RWPE2 (cell line): Measurements from ENCODE around the gene SPATA17.

ENCODE experiments used
- ATAC-seq: fragments of 200-7000 bp; cut with Tn5 transposase; 3 replicates; pipeline ENCODE4 v1.9.1; 2021; ENCODE audit warnings: low read depth
- DNase-seq: peaks from one replicate; pipeline ENCODE4 v3.0.0-alpha.2; 2020; ENCODE audit warnings: low spot score
- H3K27ac ChIP-seq: fragments of 450-650 bp; 2 replicates; pipeline ENCODE4 v1.5.1; 2017; ENCODE audit warnings: mild to moderate bottlenecking; ENCODE audit not compliant: poor library complexity, severe bottlenecking
- H3K27me3 ChIP-seq: fragments of 250-450 bp; sonication (Bioruptor Pico); 2 replicates; pipeline ENCODE4 v1.5.1; 2021; ENCODE audit warnings: mild to moderate bottlenecking, moderate library complexity; ENCODE audit not compliant: insufficient read depth, poor library complexity, severe bottlenecking
- H3K36me3 ChIP-seq: fragments of 250-450 bp; sonication (Bioruptor Pico); 2 replicates; pipeline ENCODE4 v1.5.1; 2020; ENCODE audit warnings: low read depth, mild to moderate bottlenecking, moderate library complexity
- H3K4me1 ChIP-seq: fragments of 250-450 bp; sonication (Bioruptor Pico); 2 replicates; pipeline ENCODE4 v1.5.1; 2021; ENCODE audit warnings: mild to moderate bottlenecking, moderate library complexity; ENCODE audit not compliant: insufficient read depth, poor library complexity, severe bottlenecking
- H3K4me3 ChIP-seq: fragments of 250-450 bp; sonication (Bioruptor Pico); 2 replicates; pipeline ENCODE4 v1.5.1; 2021; ENCODE audit warnings: mild to moderate bottlenecking, moderate library complexity; ENCODE audit not compliant: severe bottlenecking
- H3K9me3 ChIP-seq: fragments of 250-450 bp; sonication (Bioruptor Pico); 2 replicates; pipeline ENCODE4 v1.5.1; 2021; ENCODE audit warnings: mild to moderate bottlenecking, moderate library complexity; ENCODE audit not compliant: severe bottlenecking
- TF ChIP-seq, protein P1 (sequence below): fragments of 450-650 bp; IDR thresholded peaks from one replicate; pipeline ENCODE4 v1.5.1; 2017; ENCODE audit warnings: mild to moderate bottlenecking, moderate library complexity; ENCODE audit not compliant: poor library complexity, severe bottlenecking

Gene SPATA17

DNA sequence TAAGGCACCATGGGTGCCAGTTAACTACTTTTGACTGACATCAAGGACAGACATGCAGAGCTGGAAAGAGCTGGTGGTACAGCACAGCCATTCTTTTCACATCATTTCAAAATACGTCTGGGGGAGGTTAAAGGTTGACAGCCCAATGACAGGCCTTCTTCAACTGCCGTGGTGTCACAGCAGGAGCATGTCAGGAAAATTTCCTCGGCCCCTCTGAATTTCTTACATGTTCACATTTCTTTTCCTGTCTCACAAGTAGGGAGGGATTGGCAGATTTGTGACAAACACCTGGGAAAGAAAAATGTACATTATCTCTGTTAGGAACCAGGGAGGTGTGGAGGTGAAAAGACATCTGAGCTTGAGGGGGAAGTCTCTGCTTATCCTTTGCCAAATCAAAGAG, 279.1 kb downstream of the SPATA17 start:
- H3K4me1 ChIP-seq = no peaks in the 10 kb centered on the region

DNA sequence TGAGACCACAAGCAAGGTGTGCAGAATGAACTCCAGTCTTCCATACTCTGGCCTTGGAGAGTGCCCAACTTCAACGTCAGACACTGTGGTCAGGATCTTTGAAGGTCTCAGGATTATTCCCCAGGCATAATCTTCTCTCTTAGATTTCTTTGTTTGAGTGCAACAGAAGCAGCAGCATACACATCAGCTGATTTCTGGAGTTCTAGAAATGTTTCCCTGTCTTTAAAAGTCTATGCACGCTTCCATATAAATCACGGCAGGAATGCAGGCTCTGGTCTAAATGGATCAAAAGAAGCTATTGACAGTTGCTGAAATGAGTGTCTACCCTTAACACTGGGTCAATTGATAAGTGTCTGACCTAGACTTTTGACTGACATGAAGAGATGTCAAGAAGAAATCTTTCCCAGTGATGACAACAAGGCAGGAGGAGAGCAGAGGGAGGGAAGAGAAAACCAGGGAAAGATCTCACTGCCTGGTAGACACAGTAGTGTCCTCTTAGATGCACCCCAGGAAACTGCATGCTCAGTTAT, 279.7 kb downstream of the SPATA17 start:
- TF ChIP-seq, protein P1, sequence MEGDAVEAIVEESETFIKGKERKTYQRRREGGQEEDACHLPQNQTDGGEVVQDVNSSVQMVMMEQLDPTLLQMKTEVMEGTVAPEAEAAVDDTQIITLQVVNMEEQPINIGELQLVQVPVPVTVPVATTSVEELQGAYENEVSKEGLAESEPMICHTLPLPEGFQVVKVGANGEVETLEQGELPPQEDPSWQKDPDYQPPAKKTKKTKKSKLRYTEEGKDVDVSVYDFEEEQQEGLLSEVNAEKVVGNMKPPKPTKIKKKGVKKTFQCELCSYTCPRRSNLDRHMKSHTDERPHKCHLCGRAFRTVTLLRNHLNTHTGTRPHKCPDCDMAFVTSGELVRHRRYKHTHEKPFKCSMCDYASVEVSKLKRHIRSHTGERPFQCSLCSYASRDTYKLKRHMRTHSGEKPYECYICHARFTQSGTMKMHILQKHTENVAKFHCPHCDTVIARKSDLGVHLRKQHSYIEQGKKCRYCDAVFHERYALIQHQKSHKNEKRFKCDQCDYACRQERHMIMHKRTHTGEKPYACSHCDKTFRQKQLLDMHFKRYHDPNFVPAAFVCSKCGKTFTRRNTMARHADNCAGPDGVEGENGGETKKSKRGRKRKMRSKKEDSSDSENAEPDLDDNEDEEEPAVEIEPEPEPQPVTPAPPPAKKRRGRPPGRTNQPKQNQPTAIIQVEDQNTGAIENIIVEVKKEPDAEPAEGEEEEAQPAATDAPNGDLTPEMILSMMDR = no peak
- DNase-seq (no peak), ATAC-seq (no peak)
- Histone ChIP-seq H3K27me3 (no peaks in the 10 kb centered on the region), H3K4me3 (no peak overlapping the region), H3K9me3 (no peaks in the 10 kb centered on the region), H3K36me3 (no peaks in the 10 kb centered on the region), H3K27ac (no peak overlapping the region), H3K4me1 (no peaks in the 10 kb centered on the region)

More for the DNA sequence above, 279.1 kb downstream of the SPATA17 start:
- no peaks in the 10 kb centered on the region for H3K36me3 ChIP-seq
- H3K4me3 ChIP-seq = no peak overlapping the region
- TF ChIP-seq, protein P1 = no peak
- H3K9me3 ChIP-seq = no peaks in the 10 kb centered on the region
- ATAC-seq (no peak), DNase-seq (no peak)
- H3K27ac ChIP-seq = no peak overlapping the region
- no peaks in the 10 kb centered on the region for H3K27me3 ChIP-seq

DNA sequence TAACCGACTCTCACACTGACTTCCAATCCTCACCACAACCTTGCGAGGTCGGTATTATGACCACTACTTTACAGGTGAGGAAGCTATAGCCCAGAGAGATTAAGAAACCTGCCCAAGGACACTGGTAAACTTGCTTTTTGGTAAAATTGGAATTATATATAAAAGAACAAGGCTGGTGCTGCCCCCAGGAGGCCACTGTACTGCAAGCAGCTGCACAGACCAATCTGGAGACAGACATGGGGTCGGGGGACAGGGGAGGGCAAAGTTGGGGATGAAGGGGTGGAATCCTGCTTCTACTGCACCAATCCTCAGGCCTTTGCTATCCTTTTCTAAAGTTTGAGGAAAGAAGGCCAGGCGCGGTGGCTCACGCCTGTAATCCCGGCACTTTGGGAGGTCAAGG, 280.8 kb downstream of the SPATA17 start:
- no peaks in the 10 kb centered on the region for H3K27me3 ChIP-seq
- no peak for ATAC-seq
- H3K27ac ChIP-seq = no peak overlapping the region
- no peaks in the 10 kb centered on the region for H3K36me3 ChIP-seq
- no peak overlapping the region for H3K4me3 ChIP-seq
- TF ChIP-seq, protein P1 = no peak
- no peaks in the 10 kb centered on the region for H3K4me1 ChIP-seq
- DNase-seq = no peak
- H3K9me3 ChIP-seq = no peaks in the 10 kb centered on the region

DNA sequence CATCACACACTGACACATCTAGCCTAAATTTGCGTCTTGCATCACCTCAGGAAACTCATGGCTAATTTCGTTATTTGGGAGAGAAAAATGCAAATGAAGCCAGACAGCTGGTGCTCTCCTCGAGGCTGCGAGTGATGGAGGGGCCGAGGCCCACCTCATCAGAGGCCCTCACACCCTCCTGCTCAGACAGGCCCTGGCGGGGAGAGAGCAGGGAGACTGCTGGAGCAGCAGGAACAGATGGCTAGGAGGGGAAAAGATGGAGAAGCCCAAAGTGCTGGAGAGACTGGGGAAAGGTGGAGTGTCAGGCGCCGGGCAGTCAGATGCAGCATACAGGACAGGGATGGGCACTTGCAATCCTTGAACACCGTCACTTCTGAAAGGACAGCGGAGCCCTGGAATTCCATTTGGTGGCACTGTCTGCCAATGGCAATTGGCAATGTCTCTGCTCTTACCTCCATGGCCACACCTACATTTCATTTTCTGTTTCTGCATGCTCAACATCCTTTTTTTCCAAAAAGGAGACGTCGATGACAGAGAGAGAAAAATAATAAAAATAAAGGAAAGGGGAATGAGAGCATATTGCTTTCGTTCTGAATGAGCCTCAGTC, 286.2 kb downstream of the SPATA17 start:
- no peak overlapping the region for H3K27ac ChIP-seq
- no peak for DNase-seq
- no peak overlapping the region for H3K4me3 ChIP-seq
- no peak for ATAC-seq
- H3K9me3 ChIP-seq = no peaks in the 10 kb centered on the region
- no peaks in the 10 kb centered on the region for H3K27me3 ChIP-seq
- H3K36me3 ChIP-seq = no peaks in the 10 kb centered on the region
- no peaks in the 10 kb centered on the region for H3K4me1 ChIP-seq
- TF ChIP-seq, protein P1 = no peak

DNA sequence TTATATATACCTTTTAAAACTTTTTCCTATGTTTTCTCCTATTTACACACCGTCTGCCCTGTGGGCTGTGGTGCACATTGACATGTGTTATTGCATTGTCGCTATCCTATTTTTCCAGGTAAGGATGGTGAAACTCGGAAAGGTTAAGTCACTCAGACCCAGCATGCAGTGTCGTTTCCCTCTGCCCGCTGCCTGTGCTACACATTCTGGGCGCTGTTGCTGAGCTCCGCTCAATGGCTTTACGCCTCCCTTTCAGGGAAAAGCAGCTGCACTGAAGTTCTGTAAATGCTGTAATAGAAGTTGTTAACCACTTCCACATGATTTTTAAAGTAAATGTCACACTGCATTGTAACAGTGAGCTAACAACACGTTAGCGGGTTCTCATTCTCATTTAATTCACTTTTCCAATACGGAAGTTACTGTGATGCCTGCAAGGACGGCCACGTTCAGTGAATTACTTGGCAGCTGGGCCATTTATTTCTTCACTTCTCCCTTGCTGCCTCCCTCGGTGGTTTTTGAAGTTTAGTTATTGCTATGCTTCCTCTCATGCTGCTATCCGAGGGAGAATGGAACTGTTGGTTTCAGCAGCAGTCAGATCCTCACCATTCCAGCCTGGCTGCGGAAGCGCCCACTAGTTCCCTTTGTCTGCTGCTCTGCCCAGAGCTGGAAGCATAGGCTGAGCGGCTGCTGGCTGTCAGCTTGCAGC, 288.7 kb downstream of the SPATA17 start:
- ATAC-seq (no peak), DNase-seq (no peak)
- TF ChIP-seq, protein P1 = no peak
- no peak overlapping the region for H3K27ac ChIP-seq
- H3K4me3 ChIP-seq = no peak overlapping the region
- H3K36me3 ChIP-seq = no peaks in the 10 kb centered on the region
- H3K27me3 ChIP-seq = peaks cover 3% of the 10 kb centered on the region
- H3K4me1 ChIP-seq = no peaks in the 10 kb centered on the region
- no peaks in the 10 kb centered on the region for H3K9me3 ChIP-seq
